Esophagus muscularis mucosa (tissue), 4 donors: Measurements from ENCODE around the gene PXMP4.

Experiments used
- CTCF ChIP-seq, 3 experiments: fragments of 200-600 bp in 2 of 3; fragments of 450-650 bp in 1 of 3; sonication (generic) in 2 of 3; IDR thresholded peaks; one replicate each; pipeline ENCODE4 v1.5.1; 2017 to 2019; ENCODE audit warnings: antibody characterized with exemption in 3 of 3, mild to moderate bottlenecking in 2 of 3, moderate library complexity in 1 of 3
- EP300 ChIP-seq: sonication (generic); formaldehyde crosslinking; IDR thresholded peaks from one replicate; pipeline ENCODE4 v1.6.1; 2017; ENCODE audit warnings: antibody characterized with exemption
- POLR2A ChIP-seq: fragments of 450-650 bp; IDR thresholded peaks from one replicate; pipeline ENCODE4 v1.6.1; 2017; ENCODE audit warnings: antibody characterized with exemption, moderate library complexity, mild to moderate bottlenecking, low read depth
- POLR2AphosphoS5 ChIP-seq, 2 donors: sonication (generic); formaldehyde crosslinking; IDR thresholded peaks; one replicate each; pipeline ENCODE4 v1.6.1; 2017; ENCODE audit warnings: antibody characterized with exemption in 2 of 2

- TF ChIP-seq CTCF (IDR thresholded peaks at IDR 0.05) = no peak
- TF ChIP-seq EP300 = no peak
- no peak for TF ChIP-seq POLR2AphosphoS5 (IDR thresholded peaks at IDR 0.05)
- no peak for TF ChIP-seq POLR2A
These were observed 61.6 kb downstream of the PXMP4 start for GRCh38 chr20:33658510-33658909.
